SJCRH30 (cell line): ENCODE measurements around the gene EIPR1. TPM values are rescaled to one million over a fixed set of nuclear protein-coding genes. Genes with fewer than 3 reads are reported as not detected.
"Not testable (repeated sequence)": the region's sequence is repeated elsewhere in the genome, so short reads cannot be mapped to it uniquely, and the experiment has no call there.

ENCODE experiments used
- DNase-seq, 2 experiments: peaks; one replicate each; pipeline ENCODE4 v3.0.0-alpha.2; 2015 to 2020
- H3K27ac ChIP-seq: fragments of 250-450 bp; sonication (Bioruptor Pico); 2 replicates; pipeline ENCODE4 v1.5.1; 2020; ENCODE audit warnings: mild to moderate bottlenecking, moderate library complexity
- H3K27me3 ChIP-seq: fragments of 250-450 bp; sonication (Bioruptor Pico); 2 replicates; pipeline ENCODE4 v1.5.1; 2020; ENCODE audit warnings: mild to moderate bottlenecking, moderate library complexity
- H3K36me3 ChIP-seq: fragments of 250-450 bp; sonication (Bioruptor Pico); 2 replicates; pipeline ENCODE4 v1.5.1; 2020; ENCODE audit warnings: mild to moderate bottlenecking, moderate library complexity
- H3K4me1 ChIP-seq: fragments of 250-450 bp; sonication (Bioruptor Pico); 2 replicates; pipeline ENCODE4 v1.5.1; 2020; ENCODE audit warnings: mild to moderate bottlenecking, moderate library complexity
- H3K4me3 ChIP-seq: fragments of 250-450 bp; sonication (Bioruptor Pico); 2 replicates; pipeline ENCODE4 v1.5.1; 2020; ENCODE audit warnings: mild to moderate bottlenecking, moderate library complexity
- H3K9me3 ChIP-seq: fragments of 250-450 bp; sonication (Bioruptor Pico); replicated peaks from 2 replicates; pipeline ENCODE4 v1.5.1; 2020; ENCODE audit warnings: mild to moderate bottlenecking, moderate library complexity
- total RNA-seq: library from RNA; depleted of rRNA; stranded (reverse); fragments of >200 nt; shearing (Covaris generic); gene quantifications from 2 replicates; pipeline ENCODE4 v1.2.3, GENCODE V29; 2014

EIPR1 gene
- total RNA-seq, 1 experiment from 2014 or later = 29.0 TPM

- no peak for DNase-seq
- no peaks in the 10 kb centered on the region for H3K9me3 ChIP-seq
- no peaks in the 10 kb centered on the region for H3K36me3 ChIP-seq
- no peak overlapping the region for H3K4me3 ChIP-seq
- no peak overlapping the region for H3K27ac ChIP-seq
- H3K4me1 ChIP-seq = peaks cover 11% of the 10 kb centered on the region; the same call in 1 of the 2 replicates
- H3K27me3 ChIP-seq = no peaks in the 10 kb centered on the region
Observed at GRCh38 chr2:3207091-3207491, 170.5 kb downstream of the EIPR1 start.

- H3K27ac ChIP-seq = no peak overlapping the region
- no peaks in the 10 kb centered on the region for H3K27me3 ChIP-seq
- H3K36me3 ChIP-seq = no peaks in the 10 kb centered on the region
- H3K4me3 ChIP-seq = no peak overlapping the region
- H3K4me1 ChIP-seq = peaks cover 11% of the 10 kb centered on the region; the same call in 1 of the 2 replicates
- no peak for DNase-seq
- no peaks in the 10 kb centered on the region for H3K9me3 ChIP-seq
Observed at GRCh38 chr2:3205845-3206244, 171.8 kb downstream of the EIPR1 start.

GRCh38 chr2:3204031-3204821, 173.4 kb downstream of the EIPR1 start:
- H3K27ac ChIP-seq = peak overlapping the region; percentile 73
- no peaks in the 10 kb centered on the region for H3K36me3 ChIP-seq
- H3K4me1 ChIP-seq = peaks cover 11% of the 10 kb centered on the region; the same call in 1 of the 2 replicates
- DNase-seq = peak; percentile 76 to 87
- H3K9me3 ChIP-seq = no peaks in the 10 kb centered on the region
- H3K4me3 ChIP-seq = no peak overlapping the region
- H3K27me3 ChIP-seq = no peaks in the 10 kb centered on the region

GRCh38 chr2:3203497-3204019, 174.1 kb downstream of the EIPR1 start:
- H3K27me3 ChIP-seq = no peaks in the 10 kb centered on the region
- H3K4me1 ChIP-seq = peaks cover 11% of the 10 kb centered on the region; the same call in 1 of the 2 replicates
- H3K9me3 ChIP-seq = no peaks in the 10 kb centered on the region
- H3K27ac ChIP-seq = peak overlapping the region; percentile 73
- no peaks in the 10 kb centered on the region for H3K36me3 ChIP-seq
- H3K4me3 ChIP-seq = no peak overlapping the region
- DNase-seq = no peak

GRCh38 chr2:3202926-3203325, 174.7 kb downstream of the EIPR1 start:
- Histone ChIP-seq H3K4me1 (peaks cover 11% of the 10 kb centered on the region; the same call in 1 of the 2 replicates), H3K36me3 (no peaks in the 10 kb centered on the region), H3K27me3 (no peaks in the 10 kb centered on the region), H3K27ac (no peak overlapping the region), H3K9me3 (no peaks in the 10 kb centered on the region), H3K4me3 (no peak overlapping the region)
- no peak for DNase-seq

GRCh38 chr2:3201281-3201680, 176.3 kb downstream of the EIPR1 start:
- no peak for DNase-seq
- no peaks in the 10 kb centered on the region for H3K9me3 ChIP-seq
- H3K27ac ChIP-seq = no peak overlapping the region
- no peaks in the 10 kb centered on the region for H3K27me3 ChIP-seq
- H3K4me3 ChIP-seq = no peak overlapping the region
- H3K4me1 ChIP-seq = peaks cover 11% of the 10 kb centered on the region; the same call in 1 of the 2 replicates
- no peaks in the 10 kb centered on the region for H3K36me3 ChIP-seq

GRCh38 chr2:3200420-3200939, 177.1 kb downstream of the EIPR1 start:
- DNase-seq = no peak
- no peak overlapping the region for H3K4me3 ChIP-seq
- H3K27me3 ChIP-seq = no peaks in the 10 kb centered on the region
- peaks cover 11% of the 10 kb centered on the region; the same call in 1 of the 2 replicates for H3K4me1 ChIP-seq
- H3K27ac ChIP-seq = no peak overlapping the region
- peaks cover 4% of the 10 kb centered on the region; the same call in 1 of the 2 replicates for H3K36me3 ChIP-seq
- H3K9me3 ChIP-seq = no peaks in the 10 kb centered on the region

- no peaks in the 10 kb centered on the region for H3K9me3 ChIP-seq
- H3K36me3 ChIP-seq = peaks cover 4% of the 10 kb centered on the region; the same call in 1 of the 2 replicates
- H3K4me3 ChIP-seq = no peak overlapping the region
- H3K27me3 ChIP-seq = no peaks in the 10 kb centered on the region
- DNase-seq = no peak
- peaks cover 11% of the 10 kb centered on the region; the same call in 1 of the 2 replicates for H3K4me1 ChIP-seq
- no peak overlapping the region for H3K27ac ChIP-seq
Observed at GRCh38 chr2:3199627-3200345, 177.8 kb downstream of the EIPR1 start.

- H3K36me3 ChIP-seq, H3K4me3 ChIP-seq, DNase-seq, H3K27ac ChIP-seq, H3K9me3 ChIP-seq, H3K4me1 ChIP-seq, H3K27me3 ChIP-seq: not testable (repeated sequence)
Observed at GRCh38 chr2:3198671-3199192, 178.9 kb downstream of the EIPR1 start.

- Histone ChIP-seq H3K27ac (no peak overlapping the region), H3K4me3 (no peak overlapping the region), H3K27me3 (no peaks in the 10 kb centered on the region), H3K36me3 (peaks cover 10% of the 10 kb centered on the region), H3K4me1 (no peaks in the 10 kb centered on the region), H3K9me3 (no peaks in the 10 kb centered on the region)
- peak in 1 of 2 experiments; percentile 21 for DNase-seq
Observed at GRCh38 chr2:3198119-3198518, 179.5 kb downstream of the EIPR1 start.

- Histone ChIP-seq H3K4me1 (no peaks in the 10 kb centered on the region), H3K27ac (no peak overlapping the region)
Observed at GRCh38 chr2:3197308-3197707, 180.3 kb downstream of the EIPR1 start.

GRCh38 chr2:3196716-3197115, 180.9 kb downstream of the EIPR1 start:
- no peak overlapping the region for H3K27ac ChIP-seq
- H3K9me3 ChIP-seq = no peaks in the 10 kb centered on the region
- peaks cover 11% of the 10 kb centered on the region for H3K36me3 ChIP-seq
- H3K4me1 ChIP-seq = no peaks in the 10 kb centered on the region
- DNase-seq = no peak
- no peaks in the 10 kb centered on the region for H3K27me3 ChIP-seq
- no peak overlapping the region for H3K4me3 ChIP-seq

More at GRCh38 chr2:3197308-3197707, 180.3 kb downstream of the EIPR1 start:
- H3K27me3 ChIP-seq = no peaks in the 10 kb centered on the region
- DNase-seq = no peak
- no peak overlapping the region for H3K4me3 ChIP-seq
- H3K36me3 ChIP-seq = peaks cover 11% of the 10 kb centered on the region
- H3K9me3 ChIP-seq = no peaks in the 10 kb centered on the region

GRCh38 chr2:3195641-3196476, 181.8 kb downstream of the EIPR1 start:
- Histone ChIP-seq H3K9me3 (no peaks in the 10 kb centered on the region), H3K4me3 (no peak overlapping the region), H3K27me3 (no peaks in the 10 kb centered on the region), H3K36me3 (peaks cover 11% of the 10 kb centered on the region), H3K27ac (no peak overlapping the region), H3K4me1 (no peaks in the 10 kb centered on the region)
- no peak for DNase-seq

- H3K27me3 ChIP-seq = no peaks in the 10 kb centered on the region
- no peaks in the 10 kb centered on the region for H3K4me1 ChIP-seq
Observed at GRCh38 chr2:3194828-3195227, 182.8 kb downstream of the EIPR1 start.

More at GRCh38 chr2:3194828-3195227, 182.8 kb downstream of the EIPR1 start:
- Histone ChIP-seq H3K9me3 (no peaks in the 10 kb centered on the region), H3K4me3 (no peak overlapping the region), H3K36me3 (peaks cover 11% of the 10 kb centered on the region), H3K27ac (no peak overlapping the region)
- DNase-seq = no peak
